HFFc6 (cell line): Measurements from ENCODE around the gene NUMA1. TPM values are rescaled to one million over a fixed set of nuclear protein-coding genes. Genes with fewer than 3 reads are reported as not detected.
A peak's percentile ranks its signal among the peaks of the same experiment; 100 is the strongest.

Experiments
- DNase-seq: peaks from one replicate; pipeline ENCODE4 v3.0.0-alpha.2; 2018
- H3K27ac Mint-ChIP-seq: 2 replicates; pipeline ENCODE4 v1.8.0; 2020; ENCODE audit warnings: mild to moderate bottlenecking, mixed read lengths
- H3K27me3 Mint-ChIP-seq: 2 replicates; pipeline ENCODE4 v1.8.0; 2021; ENCODE audit warnings: mild to moderate bottlenecking, moderate library complexity, mixed read lengths; ENCODE audit not compliant: insufficient read depth
- H3K36me3 Mint-ChIP-seq: 2 replicates; pipeline ENCODE4 v1.8.0; 2021; ENCODE audit warnings: low read depth, mixed read lengths
- H3K4me1 Mint-ChIP-seq: 2 replicates; pipeline ENCODE4 v1.8.0; 2020; ENCODE audit warnings: low read depth, mixed read lengths
- H3K4me3 Mint-ChIP-seq: 2 replicates; pipeline ENCODE4 v1.8.0; 2020; ENCODE audit warnings: mild to moderate bottlenecking, moderate library complexity, mixed read lengths
- H3K9me3 Mint-ChIP-seq: 2 replicates; pipeline ENCODE4 v1.8.0; 2020; ENCODE audit warnings: mild to moderate bottlenecking, mixed read lengths
- CTCF ChIP-seq: fragments of 200-600 bp; sonication (generic); IDR thresholded peaks from 2 replicates; pipeline ENCODE4 v1.5.0; 2021; ENCODE audit warnings: antibody characterized with exemption, mild to moderate bottlenecking
- total RNA-seq, 6 experiments: library from RNA; stranded (reverse); fragmentation: NEBNext Ultra II Directional; extraction: Animal tissue kit (Norgen Biotek cat#: 25700); gene quantifications; 2 replicates in 1 of 6; 3 replicates in 5 of 6; pipeline ENCODE4 v1.2.3, GENCODE V29; 2021

The NUMA1 gene
- total RNA-seq, 6 experiments from 2014 or later = 127 to 148 (median 137) TPM

DNA sequence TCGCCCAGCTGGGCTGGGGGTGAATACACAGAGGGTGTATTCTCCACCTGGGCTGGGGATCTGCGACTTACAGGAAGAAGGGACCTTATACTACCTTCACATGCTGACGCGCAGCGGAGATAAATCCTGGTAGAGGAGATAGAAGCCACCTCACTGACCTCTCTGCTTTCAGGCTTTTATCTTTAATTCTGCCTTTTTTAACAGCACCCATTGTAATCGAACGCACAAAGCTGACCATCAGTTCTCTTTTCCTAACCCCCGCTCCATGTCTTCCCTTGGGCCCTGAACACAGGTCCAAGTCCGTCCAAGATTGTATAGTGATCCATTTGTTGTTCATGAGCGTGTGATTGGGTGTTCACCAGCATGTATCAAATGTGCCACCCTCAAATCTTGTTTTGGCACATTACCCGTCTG lies 23.4 kb upstream of the NUMA1 start:
- TF ChIP-seq CTCF = peak; percentile 43
- peak overlapping the region; percentile 88 for H3K27ac Mint-ChIP-seq
- peaks cover 38% of the 10 kb centered on the region for H3K36me3 Mint-ChIP-seq
- peak overlapping the region; percentile 96 for H3K4me3 Mint-ChIP-seq
- no peak for DNase-seq
- peaks cover 6% of the 10 kb centered on the region for H3K27me3 Mint-ChIP-seq
- H3K9me3 Mint-ChIP-seq = 0 out of 2 replicates have a peak, but pooled peaks cover 4% of the 10 kb centered on the region
- H3K4me1 Mint-ChIP-seq = peaks cover 45% of the 10 kb centered on the region

DNA sequence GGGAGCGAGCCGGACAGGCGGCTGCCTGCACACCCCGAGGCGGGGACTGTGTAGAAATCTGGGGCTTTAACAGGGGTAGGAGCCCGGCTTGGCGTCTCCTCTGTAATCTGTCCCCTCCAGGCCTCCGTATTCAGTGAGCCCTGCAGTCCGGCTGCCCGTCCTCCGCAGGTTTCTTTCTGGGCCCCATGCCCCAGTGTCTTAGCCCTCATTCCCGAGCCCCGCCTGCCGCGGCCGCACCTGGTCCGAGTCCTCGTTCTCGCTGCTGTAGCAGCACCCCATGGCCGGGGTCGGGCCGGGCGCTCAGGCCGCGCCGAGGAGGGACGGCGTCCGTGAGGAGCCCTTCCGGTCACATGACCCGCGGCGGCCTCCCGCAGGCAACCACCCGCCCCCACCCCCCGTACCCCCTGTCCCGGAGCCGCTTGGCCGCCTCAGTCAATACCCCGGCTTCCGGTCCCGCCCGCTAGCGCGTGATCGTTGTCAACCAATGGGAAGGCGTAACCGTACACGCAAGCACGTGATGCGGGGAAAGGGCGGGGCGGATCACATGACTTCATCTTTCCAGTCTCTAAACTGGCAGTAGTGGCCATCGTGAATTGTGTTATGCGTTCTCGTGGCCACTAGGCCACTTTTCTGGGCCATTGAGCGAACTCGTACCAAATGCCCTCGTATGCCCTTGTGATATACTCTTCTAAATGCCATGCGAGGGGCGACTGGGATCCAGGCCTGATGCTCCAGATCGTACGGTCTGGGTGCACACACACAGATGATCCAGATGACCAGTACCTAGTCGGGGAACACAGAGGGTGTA lies 22.8 kb upstream of the NUMA1 start, which contains the start of gene LAMTOR1:
TSS of gene LAMTOR1 (minus strand) at position 352 of the 808 bp plus-strand sequence. CDS start at position 279, 73 bp downstream.
- Mint-ChIP-seq H3K27me3 (peaks cover 6% of the 10 kb centered on the region), H3K36me3 (peaks cover 38% of the 10 kb centered on the region), H3K9me3 (0 out of 2 replicates have a peak, but pooled peaks cover 4% of the 10 kb centered on the region), H3K27ac (peak within 1 kb of the TSS; percentile 94), H3K4me3 (peak within 1 kb of the TSS; percentile 96), H3K4me1 (peaks cover 45% of the 10 kb centered on the region)
- peak; percentile 98 for DNase-seq
- TF ChIP-seq CTCF = peak; percentile 75

- DNase-seq = no peak
- Mint-ChIP-seq H3K27me3 (peaks cover 6% of the 10 kb centered on the region), H3K27ac (peak overlapping the region; percentile 94), H3K9me3 (0 out of 2 replicates have a peak, but pooled peaks cover 4% of the 10 kb centered on the region), H3K4me1 (peaks cover 44% of the 10 kb centered on the region), H3K4me3 (peak overlapping the region; percentile 96), H3K36me3 (peaks cover 38% of the 10 kb centered on the region)
- no peak for TF ChIP-seq CTCF
Measured at GRCh38 chr11:72102631-72102945, 22.2 kb upstream of the NUMA1 start.

DNA sequence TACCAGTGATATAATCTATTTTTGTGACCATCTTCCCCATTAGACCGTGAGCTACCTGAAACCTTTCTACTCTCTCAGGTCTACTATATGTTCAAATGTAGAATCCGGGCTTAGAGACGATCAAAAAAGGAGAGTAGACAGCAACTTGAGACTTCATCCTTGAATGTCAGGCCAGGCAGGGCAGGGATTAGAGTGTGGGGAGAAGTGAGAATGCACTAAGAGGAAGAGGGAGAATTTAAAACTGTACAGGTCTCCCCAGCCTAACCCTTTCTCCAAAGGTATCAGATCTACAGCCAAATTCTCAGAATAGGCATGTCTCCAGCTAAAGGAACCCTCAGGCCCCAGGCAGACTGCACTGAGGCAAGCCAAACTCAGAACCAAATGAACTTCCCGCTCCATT lies 21.8 kb upstream of the NUMA1 start:
- Mint-ChIP-seq H3K4me3 (peak overlapping the region; percentile 96), H3K36me3 (peaks cover 40% of the 10 kb centered on the region), H3K4me1 (peaks cover 40% of the 10 kb centered on the region), H3K9me3 (0 out of 2 replicates have a peak, but pooled peaks cover 4% of the 10 kb centered on the region), H3K27ac (peak overlapping the region; percentile 94), H3K27me3 (peaks cover 6% of the 10 kb centered on the region)
- no peak for TF ChIP-seq CTCF
- no peak for DNase-seq

DNA sequence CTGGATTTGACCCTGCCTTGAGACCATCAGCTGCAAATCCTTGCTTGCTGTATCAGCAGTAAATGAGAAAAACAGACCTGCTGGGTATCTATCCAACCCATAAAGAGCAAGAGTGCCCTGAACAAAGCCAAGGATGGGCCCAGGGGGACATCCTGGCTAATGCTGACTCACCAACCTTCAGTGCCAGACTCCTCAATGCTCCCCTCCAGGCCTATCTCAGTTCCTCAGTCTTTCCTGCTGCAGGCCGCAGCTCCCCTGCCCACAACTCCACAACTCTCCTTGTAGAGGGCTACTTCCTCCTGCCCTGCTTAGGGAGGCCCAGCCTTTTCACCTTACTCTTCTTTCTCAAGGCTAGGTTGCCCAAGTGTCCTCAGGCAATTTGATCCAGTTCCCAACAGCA lies 20.1 kb upstream of the NUMA1 start:
- peaks cover 6% of the 10 kb centered on the region for H3K27me3 Mint-ChIP-seq
- peaks cover 38% of the 10 kb centered on the region for H3K4me1 Mint-ChIP-seq
- no peak for DNase-seq
- 0 out of 2 replicates have a peak, but pooled peaks cover 4% of the 10 kb centered on the region for H3K9me3 Mint-ChIP-seq
- TF ChIP-seq CTCF = no peak
- H3K4me3 Mint-ChIP-seq = peak overlapping the region; percentile 21
- H3K27ac Mint-ChIP-seq = peak overlapping the region; percentile 94
- peaks cover 46% of the 10 kb centered on the region for H3K36me3 Mint-ChIP-seq
